Neural progenitor cell (in vitro differentiated cells): ENCODE results near the gene BAIAP2. TPM values are rescaled to one million over a fixed set of nuclear protein-coding genes. Genes with fewer than 3 reads are reported as not detected.

ENCODE experiments used
- DNase-seq: peaks from one replicate; pipeline ENCODE4 v3.0.0-alpha.2; 2016; ENCODE audit warnings: low spot score
- H2AFZ ChIP-seq: fragments of 200-600 bp; sonication (generic); replicated peaks from 2 replicates; pipeline ENCODE4 v1.6.1; 2016; ENCODE audit warnings: antibody characterized with exemption
- H3F3A ChIP-seq: fragments of 200-600 bp; sonication (generic); 2 replicates; pipeline ENCODE4 v1.6.1; 2016; ENCODE audit warnings: antibody characterized with exemption, low read depth
- H3K27ac ChIP-seq: fragments of 200-600 bp; sonication (generic); 2 replicates; pipeline ENCODE4 v1.5.1; 2016; ENCODE audit warnings: mild to moderate bottlenecking
- H3K27me3 ChIP-seq: fragments of 200-600 bp; sonication (generic); 2 replicates; pipeline ENCODE4 v1.6.1; 2016; ENCODE audit warnings: mild to moderate bottlenecking, moderate library complexity
- H3K36me3 ChIP-seq: fragments of 200-600 bp; sonication (generic); 2 replicates; pipeline ENCODE4 v1.5.1; 2016
- H3K4me1 ChIP-seq: fragments of 200-600 bp; sonication (generic); 2 replicates; pipeline ENCODE4 v1.6.1; 2016; ENCODE audit warnings: mixed run types
- H3K4me2 ChIP-seq: fragments of 200-600 bp; sonication (generic); 2 replicates; pipeline ENCODE4 v1.6.1; 2016
- H3K4me3 ChIP-seq: fragments of 200-600 bp; sonication (generic); 2 replicates; pipeline ENCODE4 v1.5.1; 2016
- H3K79me2 ChIP-seq: fragments of 200-600 bp; sonication (generic); 2 replicates; pipeline ENCODE4 v1.6.1; 2016; ENCODE audit warnings: low read depth
- H3K9ac ChIP-seq: fragments of 200-600 bp; sonication (generic); 2 replicates; pipeline ENCODE4 v1.6.1; 2016
- H3K9me3 ChIP-seq: fragments of 200-600 bp; sonication (generic); 2 replicates; pipeline ENCODE4 v1.5.1; 2016; ENCODE audit warnings: low read depth
- H4K20me1 ChIP-seq: fragments of 200-600 bp; sonication (generic); 2 replicates; pipeline ENCODE4 v1.6.1; 2016; ENCODE audit warnings: low read depth
- H3K27ac Mint-ChIP-seq: 3 replicates; pipeline ENCODE4 v1.8.0; 2021; ENCODE audit warnings: mixed read lengths
- H3K27me3 Mint-ChIP-seq: 2 replicates; pipeline ENCODE4 v1.8.0; 2022; ENCODE audit warnings: low read depth, mild to moderate bottlenecking, inconsistent platforms, moderate library complexity, mixed read lengths; ENCODE audit not compliant: insufficient read depth
- H3K36me3 Mint-ChIP-seq: 3 replicates; pipeline ENCODE4 v1.8.0; 2021; ENCODE audit warnings: mixed read lengths
- H3K4me1 Mint-ChIP-seq: 3 replicates; pipeline ENCODE4 v1.8.0; 2021; ENCODE audit warnings: mixed read lengths
- H3K4me3 Mint-ChIP-seq: 3 replicates; pipeline ENCODE4 v1.8.0; 2021; ENCODE audit warnings: mild to moderate bottlenecking, moderate library complexity, mixed read lengths
- H3K9me3 Mint-ChIP-seq: 3 replicates; pipeline ENCODE4 v1.8.0; 2020; ENCODE audit warnings: mixed read lengths
- EZH2 ChIP-seq: fragments of 200-600 bp; sonication (generic); IDR thresholded peaks from 2 replicates; pipeline ENCODE4 v1.6.1; 2017; ENCODE audit warnings: antibody characterized with exemption, mild to moderate bottlenecking, moderate library complexity
- EZH2phosphoT487 ChIP-seq: fragments of 200-600 bp; sonication (generic); IDR thresholded peaks from 2 replicates; pipeline ENCODE4 v1.6.1; 2017; ENCODE audit warnings: antibody characterized with exemption
- total RNA-seq: library from RNA; depleted of rRNA; stranded (reverse); fragments of >200 nt; gene quantifications from 2 replicates; pipeline ENCODE4 v1.2.3, GENCODE V29; 2015; ENCODE audit warnings: low replicate concordance
- TF ChIP-seq, protein P1 (sequence below): fragments of 200-600 bp; sonication (generic); IDR thresholded peaks from 2 replicates; pipeline ENCODE4 v1.5.1; 2017; ENCODE audit warnings: antibody characterized with exemption, mild to moderate bottlenecking

BAIAP2 gene
- total RNA-seq, 1 donor from 2014 or later, result 15.6 TPM

DNA sequence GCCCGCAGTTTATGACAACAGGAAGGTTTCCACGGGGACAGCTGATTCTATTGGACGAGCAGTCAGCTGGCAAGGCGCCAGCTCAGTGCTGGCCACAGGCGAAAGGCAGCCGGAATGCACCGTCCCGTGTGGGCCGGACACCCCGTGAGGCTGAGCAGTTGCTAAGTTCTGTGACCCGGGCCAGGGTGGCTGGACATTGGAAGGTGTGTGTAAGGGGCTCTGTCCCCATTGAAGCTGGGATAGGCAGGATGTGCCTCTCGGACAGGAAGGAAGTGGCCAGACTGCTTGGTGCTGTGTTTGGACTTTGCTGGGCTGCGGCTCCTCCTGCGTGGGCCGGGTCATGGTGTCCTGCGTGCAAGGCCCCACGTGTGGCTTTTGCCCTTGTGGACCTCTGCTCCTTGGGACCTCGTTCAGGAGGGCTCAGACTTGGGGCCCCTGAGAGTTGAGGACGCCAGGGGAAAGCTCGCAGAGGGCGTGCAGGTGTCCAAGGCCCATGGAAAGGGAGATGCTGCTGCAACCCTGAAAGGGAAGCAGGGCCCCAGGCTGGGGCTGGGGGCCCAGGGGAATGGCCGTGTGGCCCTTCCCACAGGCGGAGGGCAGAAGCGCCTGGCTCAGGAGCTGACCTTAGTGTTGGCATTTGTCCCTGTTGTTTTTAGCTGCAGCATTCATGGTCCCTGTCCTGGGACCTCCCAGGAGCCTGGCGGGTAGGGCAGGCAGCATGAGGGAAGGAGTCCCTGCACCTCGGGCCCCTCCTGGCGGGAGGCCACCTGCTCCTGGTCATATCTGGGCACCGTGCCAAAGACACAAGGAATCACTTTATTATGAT is 10.0 kb downstream of the BAIAP2 start:
- Histone ChIP-seq H3K27ac (no peak overlapping the region), H4K20me1 (peaks cover 54% of the 10 kb centered on the region), H2AFZ (no peak overlapping the region), H3K9ac (no peak overlapping the region), H3K79me2 (peaks cover 54% of the 10 kb centered on the region), H3K4me1 (peaks cover 27% of the 10 kb centered on the region), H3K4me2 (no peak overlapping the region), H3K4me3 (no peak overlapping the region), H3K9me3 (no peaks in the 10 kb centered on the region), H3K27me3 (no peaks in the 10 kb centered on the region), H3K36me3 (no peaks in the 10 kb centered on the region), H3F3A (no peaks in the 10 kb centered on the region)
- Mint-ChIP-seq H3K4me1 (peaks cover 52% of the 10 kb centered on the region), H3K4me3 (peak overlapping the region; percentile 69), H3K27me3 (peaks cover 8% of the 10 kb centered on the region), H3K9me3 (no peaks in the 10 kb centered on the region), H3K36me3 (peaks cover 5% of the 10 kb centered on the region), H3K27ac (peak overlapping the region; percentile 86)
- TF ChIP-seq EZH2 (no peak), EZH2phosphoT487 (no peak)
- TF ChIP-seq, protein P1, sequence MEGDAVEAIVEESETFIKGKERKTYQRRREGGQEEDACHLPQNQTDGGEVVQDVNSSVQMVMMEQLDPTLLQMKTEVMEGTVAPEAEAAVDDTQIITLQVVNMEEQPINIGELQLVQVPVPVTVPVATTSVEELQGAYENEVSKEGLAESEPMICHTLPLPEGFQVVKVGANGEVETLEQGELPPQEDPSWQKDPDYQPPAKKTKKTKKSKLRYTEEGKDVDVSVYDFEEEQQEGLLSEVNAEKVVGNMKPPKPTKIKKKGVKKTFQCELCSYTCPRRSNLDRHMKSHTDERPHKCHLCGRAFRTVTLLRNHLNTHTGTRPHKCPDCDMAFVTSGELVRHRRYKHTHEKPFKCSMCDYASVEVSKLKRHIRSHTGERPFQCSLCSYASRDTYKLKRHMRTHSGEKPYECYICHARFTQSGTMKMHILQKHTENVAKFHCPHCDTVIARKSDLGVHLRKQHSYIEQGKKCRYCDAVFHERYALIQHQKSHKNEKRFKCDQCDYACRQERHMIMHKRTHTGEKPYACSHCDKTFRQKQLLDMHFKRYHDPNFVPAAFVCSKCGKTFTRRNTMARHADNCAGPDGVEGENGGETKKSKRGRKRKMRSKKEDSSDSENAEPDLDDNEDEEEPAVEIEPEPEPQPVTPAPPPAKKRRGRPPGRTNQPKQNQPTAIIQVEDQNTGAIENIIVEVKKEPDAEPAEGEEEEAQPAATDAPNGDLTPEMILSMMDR, result no peak
- DNase-seq, result no peak

DNA sequence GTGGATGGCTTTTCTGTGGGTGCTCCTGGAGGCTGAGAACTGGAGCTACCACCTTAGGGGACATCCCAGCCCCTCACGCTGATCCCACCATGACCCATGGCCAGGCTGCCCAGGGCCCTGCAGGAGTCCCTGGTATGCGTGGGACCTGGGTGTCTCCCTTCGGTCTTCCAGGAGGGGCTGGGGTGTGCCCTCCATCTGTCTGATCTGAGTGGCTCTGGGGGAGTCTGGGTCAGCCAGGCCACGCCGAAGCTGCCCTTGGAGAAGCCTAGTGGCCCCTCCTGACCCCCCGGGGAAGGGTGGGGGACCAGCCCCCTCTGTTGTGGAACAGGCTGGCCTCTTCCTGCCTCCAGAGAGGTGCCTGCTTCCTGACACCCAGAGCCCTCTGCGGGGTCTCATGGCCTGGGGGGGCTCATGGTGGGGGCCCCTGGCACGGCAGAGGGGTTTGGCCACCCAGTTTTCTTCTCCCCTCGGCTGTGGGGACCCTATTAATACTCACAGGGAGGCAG is 10.7 kb downstream of the BAIAP2 start:
- H3K4me1 Mint-ChIP-seq, result peaks cover 48% of the 10 kb centered on the region
- TF ChIP-seq, protein P1, result no peak
- no peak for TF ChIP-seq EZH2
- TF ChIP-seq EZH2phosphoT487, result no peak
- H3K9me3 Mint-ChIP-seq, result no peaks in the 10 kb centered on the region
- H3K27ac Mint-ChIP-seq, result no peak overlapping the region
- Histone ChIP-seq H3K9ac (no peak overlapping the region), H3K9me3 (no peaks in the 10 kb centered on the region), H4K20me1 (peaks cover 48% of the 10 kb centered on the region), H3K27me3 (no peaks in the 10 kb centered on the region), H3F3A (no peaks in the 10 kb centered on the region), H3K36me3 (no peaks in the 10 kb centered on the region), H3K27ac (no peak overlapping the region), H2AFZ (no peak overlapping the region), H3K4me3 (no peak overlapping the region), H3K4me1 (peaks cover 21% of the 10 kb centered on the region), H3K79me2 (peaks cover 48% of the 10 kb centered on the region), H3K4me2 (no peak overlapping the region)
- peaks cover 8% of the 10 kb centered on the region for H3K27me3 Mint-ChIP-seq
- no peak for DNase-seq
- H3K4me3 Mint-ChIP-seq, result no peak overlapping the region
- peaks cover 5% of the 10 kb centered on the region for H3K36me3 Mint-ChIP-seq

DNA sequence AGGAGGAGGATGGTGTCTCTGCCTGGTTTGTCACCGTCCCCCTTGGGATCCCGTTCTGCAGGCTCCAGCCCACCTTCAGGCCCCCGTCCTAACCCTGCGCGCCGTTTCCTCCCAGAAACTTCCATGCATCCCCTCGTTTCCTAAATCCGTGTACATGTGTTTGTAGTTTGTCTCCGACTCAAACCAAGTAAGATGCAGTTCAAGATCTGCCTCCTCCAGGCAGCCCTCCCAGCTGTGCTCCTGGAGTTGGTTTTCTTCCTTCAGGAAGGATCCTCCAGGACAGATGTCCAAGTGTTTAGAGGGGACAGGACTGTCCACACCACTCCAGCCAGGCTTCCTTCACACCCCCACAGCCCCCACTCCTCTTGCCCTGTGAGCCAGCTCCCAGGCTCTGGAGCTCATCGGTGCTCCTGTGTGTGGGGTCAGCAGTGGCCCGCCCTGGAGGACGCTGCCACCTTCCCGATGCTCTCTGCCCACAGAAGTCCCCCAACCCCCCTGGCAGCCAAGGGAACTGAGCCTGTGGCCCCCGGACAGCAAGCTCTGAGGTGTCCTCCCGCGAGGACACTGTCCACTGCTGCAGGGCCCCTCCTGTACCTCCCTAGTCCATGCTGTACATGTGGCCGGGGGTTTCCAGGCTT is 11.3 kb downstream of the BAIAP2 start:
- no peaks in the 10 kb centered on the region for H3K36me3 ChIP-seq
- TF ChIP-seq, protein P1, result no peak
- TF ChIP-seq EZH2, result no peak
- TF ChIP-seq EZH2phosphoT487, result no peak
- H3K4me1 Mint-ChIP-seq, result peaks cover 50% of the 10 kb centered on the region
- H3K27ac Mint-ChIP-seq, result peak overlapping the region; percentile 51
- no peak overlapping the region for H3K9ac ChIP-seq
- H3K27me3 Mint-ChIP-seq, result peaks cover 7% of the 10 kb centered on the region
- H2AFZ ChIP-seq, result no peak overlapping the region
- peaks cover 20% of the 10 kb centered on the region for H3K4me1 ChIP-seq
- no peak overlapping the region for H3K4me3 ChIP-seq
- H4K20me1 ChIP-seq, result peaks cover 44% of the 10 kb centered on the region
- H3K9me3 Mint-ChIP-seq, result no peaks in the 10 kb centered on the region
- peaks cover 43% of the 10 kb centered on the region for H3K79me2 ChIP-seq
- no peak overlapping the region for H3K4me2 ChIP-seq
- no peak overlapping the region for H3K4me3 Mint-ChIP-seq
- DNase-seq, result no peak
- no peaks in the 10 kb centered on the region for H3F3A ChIP-seq
- H3K27me3 ChIP-seq, result no peaks in the 10 kb centered on the region
- H3K9me3 ChIP-seq, result no peaks in the 10 kb centered on the region
- H3K36me3 Mint-ChIP-seq, result peaks cover 5% of the 10 kb centered on the region
- H3K27ac ChIP-seq, result no peak overlapping the region
